Endothelial cell of umbilical vein (primary cell): Measurements from ENCODE around the gene C12orf43. TPM values are rescaled to one million over a fixed set of nuclear protein-coding genes. Genes with fewer than 3 reads are reported as not detected.

Source experiments
- BruUV-seq: library from RNA; stranded (reverse); fragments of 400-500 nt; replicated peaks from 2 replicates; lab custom pipeline; 2021; lab: Mats Ljungman, UMichigan
- CTCF ChIA-PET: fragments of 300-600, 350-600 bp; sonication (Branson Sonifier 250); formaldehyde crosslinking; loops from one replicate; lab custom pipeline; 2021; ENCODE audit warnings: antibody characterized with exemption, inconsistent platforms; lab: Charles Lee
- POLR2A ChIA-PET: fragments of 300-600, 350-600 bp; sonication (Branson Sonifier 250); formaldehyde crosslinking; loops from one replicate; lab custom pipeline; 2021; ENCODE audit warnings: antibody characterized with exemption, inconsistent platforms; lab: Charles Lee
- DNase-seq: peaks from one replicate; pipeline ENCODE4 v3.0.0-alpha.2; 2011; ENCODE audit warnings: low read depth, low spot score
- FAIRE-seq: peaks from 2 replicates; lab custom pipeline; 2011; peaks lifted over from hg19 to GRCh38; lab: Jason Lieb, UNC
- H2AFZ ChIP-seq: 2 replicates; pipeline ENCODE4 v1.6.0; 2012; ENCODE audit warnings: low read depth, low read length, control low read depth, inconsistent platforms
- H3K27ac ChIP-seq: 2 replicates; pipeline ENCODE4 v1.5.1; 2011; ENCODE audit warnings: low read depth, mild to moderate bottlenecking, control low read depth, low read length, moderate library complexity; ENCODE audit not compliant: insufficient read depth
- H3K27me3 ChIP-seq, 2 experiments: 2 replicates each; pipeline versions ENCODE4 v1.6.0 to v1.6.1; 2011; ENCODE audit warnings: low read length in 2 of 2, mixed read lengths in 1 of 2; ENCODE audit not compliant: control insufficient read depth in 2 of 2, insufficient read depth in 2 of 2
- H3K36me3 ChIP-seq, 2 experiments: 2 replicates in 1 of 2; 3 replicates in 1 of 2; pipeline ENCODE4 v1.5.1; 2011; ENCODE audit warnings: low read length in 2 of 2, mild to moderate bottlenecking in 1 of 2, moderate library complexity in 1 of 2; ENCODE audit not compliant: control insufficient read depth in 2 of 2, insufficient read depth in 2 of 2; ENCODE audit errors: extremely low read depth in 1 of 2
- H3K4me1 ChIP-seq: 3 replicates; pipeline ENCODE4 v1.5.1; 2011; ENCODE audit warnings: mild to moderate bottlenecking, low read length; ENCODE audit not compliant: control insufficient read depth, insufficient read depth; ENCODE audit errors: extremely low read depth
- H3K4me2 ChIP-seq: 2 replicates; pipeline ENCODE4 v1.6.1; 2011; ENCODE audit warnings: low read length, control low read depth, mixed read lengths; ENCODE audit not compliant: insufficient read depth
- H3K4me3 ChIP-seq, 3 experiments: fragments of 200-600 bp in 1 of 3; sonication (generic), shearing (Covaris generic) in 1 of 3; replicated peaks in 1 of 3; 2 replicates each; pipeline ENCODE4 v1.5.1; 2011 to 2016; ENCODE audit warnings: control low read depth in 3 of 3, low read length in 3 of 3, mild to moderate bottlenecking in 2 of 3, inconsistent platforms in 1 of 3, low read depth in 1 of 3, moderate library complexity in 1 of 3; ENCODE audit not compliant: insufficient read depth in 1 of 3
- H3K79me2 ChIP-seq: 2 replicates; pipeline ENCODE4 v1.6.0; 2012; ENCODE audit warnings: low read length, inconsistent platforms; ENCODE audit not compliant: control insufficient read depth, insufficient read depth
- H3K9ac ChIP-seq: replicated peaks from 2 replicates; pipeline ENCODE3; 2011; ENCODE audit warnings: low read length, control low read depth; ENCODE audit not compliant: insufficient read depth; ENCODE audit errors: extremely low read depth
- H3K9me1 ChIP-seq: replicated peaks from 3 replicates; pipeline ENCODE4 v1.6.0; 2011; ENCODE audit warnings: mild to moderate bottlenecking, low read length; ENCODE audit not compliant: control insufficient read depth, insufficient read depth; ENCODE audit errors: extremely low read depth
- H3K9me3 ChIP-seq: replicated peaks from 2 replicates; pipeline ENCODE4 v1.5.1; 2012; ENCODE audit warnings: low read length, inconsistent platforms; ENCODE audit not compliant: control insufficient read depth, insufficient read depth
- H4K20me1 ChIP-seq: replicated peaks from 2 replicates; pipeline ENCODE3; 2011; ENCODE audit warnings: mild to moderate bottlenecking, low read length; ENCODE audit not compliant: control insufficient read depth, insufficient read depth; ENCODE audit errors: extremely low read depth
- EZH2 ChIP-seq: IDR thresholded peaks from 2 replicates; pipeline ENCODE4 v1.6.1; 2012; ENCODE audit warnings: borderline replicate concordance, low read depth, mild to moderate bottlenecking, moderate library complexity, low read length, inconsistent platforms; ENCODE audit not compliant: severe bottlenecking
- FOS ChIP-seq: IDR thresholded peaks from 2 replicates; pipeline ENCODE4 v1.6.1; 2011; ENCODE audit warnings: mild to moderate bottlenecking, low read length, moderate library complexity, borderline replicate concordance; ENCODE audit not compliant: insufficient read depth
- GATA2 ChIP-seq: IDR thresholded peaks from 2 replicates; pipeline ENCODE4 v1.7.0; 2011; ENCODE audit warnings: low read depth, mild to moderate bottlenecking, moderate library complexity, mixed read lengths, low read length; ENCODE audit not compliant: insufficient read length, insufficient read depth
- JUN ChIP-seq: IDR thresholded peaks from 2 replicates; pipeline ENCODE4 v1.6.1; 2011; ENCODE audit warnings: borderline replicate concordance, low read depth; ENCODE audit not compliant: insufficient read length, insufficient read depth
- POLR2A ChIP-seq: IDR thresholded peaks from 2 replicates; pipeline ENCODE4 v1.6.1; 2012; ENCODE audit warnings: low read depth, mild to moderate bottlenecking, control low read depth, low read length
- POLR2AphosphoS5 ChIP-seq: IDR thresholded peaks from 2 replicates; pipeline ENCODE4 v1.6.1; 2012; ENCODE audit warnings: low read depth, mild to moderate bottlenecking, control low read depth, low read length, moderate library complexity; ENCODE audit not compliant: insufficient read depth
- dilution Hi-C: fragments of 300-500 bp; cut with MboI; formaldehyde crosslinking; loops from one replicate; pipeline ENCODE4 v1.15.0; 2019; ENCODE audit warnings: low sequenced_read_pairs; ENCODE audit not compliant: extremely low pct_ligation_motif_present
- intact Hi-C: fragments of 100-400 bp; cut with micrococcal nuclease; formaldehyde crosslinking; loops from one replicate; pipeline ENCODE4 v1.10.0; 2022
- polyA plus RNA-seq, 4 experiments: library from polyadenylated mRNA; depleted of rRNA in 3 of 4; stranded (reverse) in 3 of 4; unstranded in 1 of 4; fragments of >200 nt; gene quantifications; 2 replicates each; pipeline versions ENCODE4 v1.2.1 to v1.2.3, GENCODE V29; 2011 to 2012; ENCODE audit warnings: missing spikeins in 1 of 4
- total RNA-seq: library from RNA; stranded (reverse); gene quantifications from 2 replicates; pipeline ENCODE4 v1.2.3, GENCODE V29; 2021
- TF ChIP-seq, protein P1 (sequence below), 2 donors: IDR thresholded peaks; 1 replicate in 1 of 2; 2 replicates in 1 of 2; pipeline ENCODE4 v1.5.1; 2011; ENCODE audit warnings: low read length in 2 of 2, mild to moderate bottlenecking in 2 of 2, moderate library complexity in 2 of 2, control low read depth in 1 of 2, inconsistent platforms in 1 of 2, low read depth in 1 of 2; ENCODE audit not compliant: insufficient read depth in 1 of 2; ENCODE audit errors: extremely low read depth in 1 of 2

Gene C12orf43
- total and polyA plus RNA-seq, 2 donors (not counting 3 experiments of a cell fraction or from before 2014, with no cell fraction given): 12.3 to 24.7 TPM

- no peak overlapping the region for H2AFZ ChIP-seq
- no peaks in the 10 kb centered on the region for H4K20me1 ChIP-seq
Measured at GRCh38 chr12:120955232-120955631, 61.1 kb downstream of the C12orf43 start.

DNA sequence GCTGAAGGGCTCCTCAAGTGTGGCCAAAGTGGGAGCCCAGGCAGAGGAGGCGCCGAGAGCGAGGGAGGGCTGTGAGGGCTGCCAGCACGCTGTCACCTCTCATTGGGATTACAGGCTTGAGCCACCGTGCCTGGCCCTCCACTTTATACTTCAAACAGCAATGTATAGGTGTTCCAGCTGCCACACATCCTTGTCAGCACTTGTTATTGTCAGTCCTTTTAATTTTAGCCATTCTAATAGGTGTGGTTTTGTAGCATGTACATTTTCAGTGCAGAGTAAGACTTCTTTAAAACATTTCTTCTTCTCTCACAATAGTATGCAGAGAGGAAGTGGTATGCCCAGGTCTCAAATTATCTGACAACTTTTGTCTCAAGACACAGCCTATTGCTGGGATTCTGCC, 65.5 kb downstream of the C12orf43 start:
- dilution Hi-C loops: no loop called here
- no peak for FAIRE-seq

More at GRCh38 chr12:120955232-120955631, 61.1 kb downstream of the C12orf43 start:
- FAIRE-seq (no peak), DNase-seq (no peak)
- no peaks in the 10 kb centered on the region for H3K9me1 ChIP-seq
- no peaks in the 10 kb centered on the region for H3K9me3 ChIP-seq
- intact Hi-C loops: no loop called here
- ChIA-PET POLR2A (no interaction called here), CTCF (interaction anchor here (0.7 to 1.5 kb wide), 4 partner anchors 16 to 372 kb away, joined by 3 to 6 read pairs (median 3); no protein-coding TSS in a partner anchor)
- H3K9ac ChIP-seq: no peak overlapping the region
- H3K27me3 ChIP-seq: no peaks in the 10 kb centered on the region
- H3K4me1 ChIP-seq: no peaks in the 10 kb centered on the region
- no peaks in the 10 kb centered on the region for H3K79me2 ChIP-seq
- no peak overlapping the region for H3K4me3 ChIP-seq
- no peak for TF ChIP-seq FOS
- no peak overlapping the region for H3K4me2 ChIP-seq
- H3K36me3 ChIP-seq: no peaks in the 10 kb centered on the region
- dilution Hi-C loops: no loop called here
- BruUV-seq: no TSS peak
- H3K27ac ChIP-seq: no peak overlapping the region

More for the DNA sequence above, 65.5 kb downstream of the C12orf43 start:
- Histone ChIP-seq H3K9me1 (no peaks in the 10 kb centered on the region), H3K79me2 (no peaks in the 10 kb centered on the region), H3K27me3 (no peaks in the 10 kb centered on the region), H3K4me3 (no peak overlapping the region), H3K9ac (no peak overlapping the region), H3K4me1 (no peaks in the 10 kb centered on the region), H3K36me3 (no peaks in the 10 kb centered on the region), H4K20me1 (no peaks in the 10 kb centered on the region), H3K4me2 (no peak overlapping the region), H3K9me3 (no peaks in the 10 kb centered on the region), H3K27ac (no peak overlapping the region), H2AFZ (no peak overlapping the region)
- intact Hi-C loops: no loop called here
- DNase-seq: no peak
- ChIA-PET CTCF (interaction anchor here (0.6 to 0.8 kb wide), 2 partner anchors 200 to 301 kb away, joined by 3 read pairs; no protein-coding TSS in a partner anchor), POLR2A (no interaction called here)
- TF ChIP-seq FOS (no peak), EZH2 (no peak), POLR2AphosphoS5 (no peak), JUN (no peak), POLR2A (no peak), GATA2 (no peak)
- TF ChIP-seq, protein P1, sequence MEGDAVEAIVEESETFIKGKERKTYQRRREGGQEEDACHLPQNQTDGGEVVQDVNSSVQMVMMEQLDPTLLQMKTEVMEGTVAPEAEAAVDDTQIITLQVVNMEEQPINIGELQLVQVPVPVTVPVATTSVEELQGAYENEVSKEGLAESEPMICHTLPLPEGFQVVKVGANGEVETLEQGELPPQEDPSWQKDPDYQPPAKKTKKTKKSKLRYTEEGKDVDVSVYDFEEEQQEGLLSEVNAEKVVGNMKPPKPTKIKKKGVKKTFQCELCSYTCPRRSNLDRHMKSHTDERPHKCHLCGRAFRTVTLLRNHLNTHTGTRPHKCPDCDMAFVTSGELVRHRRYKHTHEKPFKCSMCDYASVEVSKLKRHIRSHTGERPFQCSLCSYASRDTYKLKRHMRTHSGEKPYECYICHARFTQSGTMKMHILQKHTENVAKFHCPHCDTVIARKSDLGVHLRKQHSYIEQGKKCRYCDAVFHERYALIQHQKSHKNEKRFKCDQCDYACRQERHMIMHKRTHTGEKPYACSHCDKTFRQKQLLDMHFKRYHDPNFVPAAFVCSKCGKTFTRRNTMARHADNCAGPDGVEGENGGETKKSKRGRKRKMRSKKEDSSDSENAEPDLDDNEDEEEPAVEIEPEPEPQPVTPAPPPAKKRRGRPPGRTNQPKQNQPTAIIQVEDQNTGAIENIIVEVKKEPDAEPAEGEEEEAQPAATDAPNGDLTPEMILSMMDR (IDR thresholded peaks at IDR 0.05; ENCODE audit: extremely low read depth in 1 of 2, insufficient read depth in 1 of 2, low read depth in 1 of 2, low read length in 2 of 2): no peak
- BruUV-seq: no TSS peak
